ENCODE data around the gene ACP1.

The ACP1 gene

GRCh38 chr2:234421-234820 lies 30.3 kb upstream of the ACP1 start:
- Histone ChIP-seq H3K9ac (ENCODE audit: low read length) (no peak overlapping the region), H3K79me2 (ENCODE audit: low read length) (no peaks in the 10 kb centered on the region), H3K27ac (ENCODE audit: low read length) (no peak overlapping the region), H4K20me1 (ENCODE audit: insufficient read depth, low read length) (no peaks in the 10 kb centered on the region), H2AFZ (ENCODE audit: low read depth, low read length) (no peak overlapping the region), H3K9me3 (ENCODE audit: insufficient read depth, low read length) (no peaks in the 10 kb centered on the region), H3K36me3 (replicated peaks; ENCODE audit: low read depth, low read length) (no peaks in the 10 kb centered on the region), H3K4me1 (ENCODE audit: low read length) (no peaks in the 10 kb centered on the region), H3K4me2 (ENCODE audit: low read length) (no peak overlapping the region), H3K4me3 (ENCODE audit: low read length) (no peak overlapping the region), H3K27me3 (ENCODE audit: low read depth, low read length) (no peaks in the 10 kb centered on the region)
- no peak for TF ChIP-seq EZH2phosphoT487 (IDR thresholded peaks at IDR 0.05; ENCODE audit: low read depth)
- TF ChIP-seq, protein P1, sequence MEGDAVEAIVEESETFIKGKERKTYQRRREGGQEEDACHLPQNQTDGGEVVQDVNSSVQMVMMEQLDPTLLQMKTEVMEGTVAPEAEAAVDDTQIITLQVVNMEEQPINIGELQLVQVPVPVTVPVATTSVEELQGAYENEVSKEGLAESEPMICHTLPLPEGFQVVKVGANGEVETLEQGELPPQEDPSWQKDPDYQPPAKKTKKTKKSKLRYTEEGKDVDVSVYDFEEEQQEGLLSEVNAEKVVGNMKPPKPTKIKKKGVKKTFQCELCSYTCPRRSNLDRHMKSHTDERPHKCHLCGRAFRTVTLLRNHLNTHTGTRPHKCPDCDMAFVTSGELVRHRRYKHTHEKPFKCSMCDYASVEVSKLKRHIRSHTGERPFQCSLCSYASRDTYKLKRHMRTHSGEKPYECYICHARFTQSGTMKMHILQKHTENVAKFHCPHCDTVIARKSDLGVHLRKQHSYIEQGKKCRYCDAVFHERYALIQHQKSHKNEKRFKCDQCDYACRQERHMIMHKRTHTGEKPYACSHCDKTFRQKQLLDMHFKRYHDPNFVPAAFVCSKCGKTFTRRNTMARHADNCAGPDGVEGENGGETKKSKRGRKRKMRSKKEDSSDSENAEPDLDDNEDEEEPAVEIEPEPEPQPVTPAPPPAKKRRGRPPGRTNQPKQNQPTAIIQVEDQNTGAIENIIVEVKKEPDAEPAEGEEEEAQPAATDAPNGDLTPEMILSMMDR (IDR thresholded peaks at IDR 0.05; ENCODE audit: low read depth, low read length): no peak

DNA sequence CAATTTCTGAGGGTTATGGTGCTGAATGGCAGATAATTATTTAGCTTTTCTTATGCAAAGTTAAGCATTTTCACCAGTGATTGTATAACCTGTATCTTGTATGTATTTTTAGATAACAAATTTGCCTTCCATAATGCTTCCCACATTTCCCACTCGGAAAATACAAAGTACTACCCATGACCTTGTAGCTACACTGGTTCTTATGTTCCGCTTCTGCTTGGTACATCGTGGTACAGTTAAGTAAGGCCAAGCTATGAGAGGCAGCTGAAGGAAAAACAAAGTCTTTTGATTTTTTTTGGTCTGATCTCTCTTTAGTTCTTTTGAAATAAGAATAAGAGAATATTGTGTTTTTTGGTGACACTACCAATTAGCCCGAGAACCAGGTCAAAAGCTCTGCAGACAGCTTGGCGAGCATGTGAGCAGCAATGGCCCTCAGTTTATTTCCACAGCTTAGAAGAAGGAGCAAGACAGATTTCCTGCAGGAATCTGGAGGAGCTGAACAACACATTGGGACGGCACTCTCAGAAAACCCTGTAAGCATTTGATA lies 27.7 kb upstream of the ACP1 start:
- no peak for TF ChIP-seq EZH2phosphoT487 (IDR thresholded peaks at IDR 0.05; ENCODE audit: low read depth)
- TF ChIP-seq, protein P1 (IDR thresholded peaks at IDR 0.05; ENCODE audit: low read depth, low read length): no peak
- Histone ChIP-seq H3K4me2 (ENCODE audit: low read length) (no peak overlapping the region), H3K4me1 (ENCODE audit: low read length) (no peaks in the 10 kb centered on the region), H3K79me2 (ENCODE audit: low read length) (no peaks in the 10 kb centered on the region), H3K9me3 (ENCODE audit: insufficient read depth, low read length) (no peaks in the 10 kb centered on the region), H2AFZ (ENCODE audit: low read depth, low read length) (no peak overlapping the region), H3K9ac (ENCODE audit: low read length) (no peak overlapping the region), H3K4me3 (ENCODE audit: low read length) (no peak overlapping the region), H3K27ac (ENCODE audit: low read length) (no peak overlapping the region), H3K36me3 (replicated peaks; ENCODE audit: low read depth, low read length) (no peaks in the 10 kb centered on the region), H4K20me1 (ENCODE audit: insufficient read depth, low read length) (no peaks in the 10 kb centered on the region), H3K27me3 (ENCODE audit: low read depth, low read length) (no peaks in the 10 kb centered on the region)

- H3K9me3 ChIP-seq (ENCODE audit: insufficient read depth, low read length): no peaks in the 10 kb centered on the region
- no peak overlapping the region for H3K9ac ChIP-seq (ENCODE audit: low read length)
- H3K4me1 ChIP-seq (ENCODE audit: low read length): no peaks in the 10 kb centered on the region
- H3K27ac ChIP-seq (ENCODE audit: low read length): no peak overlapping the region
- no peak for TF ChIP-seq EZH2phosphoT487 (IDR thresholded peaks at IDR 0.05; ENCODE audit: low read depth)
- TF ChIP-seq, protein P1 (IDR thresholded peaks at IDR 0.05; ENCODE audit: low read depth, low read length): no peak
- H3K27me3 ChIP-seq (ENCODE audit: low read depth, low read length): no peaks in the 10 kb centered on the region
- H2AFZ ChIP-seq (ENCODE audit: low read depth, low read length): no peak overlapping the region
- H3K36me3 ChIP-seq (replicated peaks; ENCODE audit: low read depth, low read length): no peaks in the 10 kb centered on the region
- no peak overlapping the region for H3K4me3 ChIP-seq (ENCODE audit: low read length)
- no peaks in the 10 kb centered on the region for H3K79me2 ChIP-seq (ENCODE audit: low read length)
- no peaks in the 10 kb centered on the region for H4K20me1 ChIP-seq (ENCODE audit: insufficient read depth, low read length)
- H3K4me2 ChIP-seq (ENCODE audit: low read length): no peak overlapping the region
Measured at GRCh38 chr2:237878-238277, 26.9 kb upstream of the ACP1 start.

- Histone ChIP-seq H3K27ac (ENCODE audit: low read length) (no peak overlapping the region), H3K27me3 (ENCODE audit: low read depth, low read length) (no peaks in the 10 kb centered on the region)
- TF ChIP-seq EZH2phosphoT487 (IDR thresholded peaks at IDR 0.05; ENCODE audit: low read depth): no peak
- TF ChIP-seq, protein P1 (IDR thresholded peaks at IDR 0.05; ENCODE audit: low read depth, low read length): no peak
Measured at GRCh38 chr2:238431-238830, 26.3 kb upstream of the ACP1 start.

More at GRCh38 chr2:238431-238830, 26.3 kb upstream of the ACP1 start:
- Histone ChIP-seq H3K9ac (ENCODE audit: low read length) (no peak overlapping the region), H3K36me3 (replicated peaks; ENCODE audit: low read depth, low read length) (no peaks in the 10 kb centered on the region), H2AFZ (ENCODE audit: low read depth, low read length) (no peak overlapping the region), H4K20me1 (ENCODE audit: insufficient read depth, low read length) (no peaks in the 10 kb centered on the region), H3K4me2 (ENCODE audit: low read length) (no peak overlapping the region), H3K9me3 (ENCODE audit: insufficient read depth, low read length) (no peaks in the 10 kb centered on the region), H3K79me2 (ENCODE audit: low read length) (no peaks in the 10 kb centered on the region), H3K4me1 (ENCODE audit: low read length) (no peaks in the 10 kb centered on the region), H3K4me3 (ENCODE audit: low read length) (no peak overlapping the region)
